Neural progenitor cell (in vitro differentiated cells): Measurements from ENCODE around the gene NCAPG2.

Source experiments
- EZH2 ChIP-seq: fragments of 200-600 bp; sonication (generic); IDR thresholded peaks from 2 replicates; pipeline ENCODE4 v1.6.1; 2017; ENCODE audit warnings: antibody characterized with exemption, mild to moderate bottlenecking, moderate library complexity
- EZH2phosphoT487 ChIP-seq: fragments of 200-600 bp; sonication (generic); IDR thresholded peaks from 2 replicates; pipeline ENCODE4 v1.6.1; 2017; ENCODE audit warnings: antibody characterized with exemption
- TF ChIP-seq, protein P1 (sequence below): fragments of 200-600 bp; sonication (generic); IDR thresholded peaks from 2 replicates; pipeline ENCODE4 v1.5.1; 2017; ENCODE audit warnings: antibody characterized with exemption, mild to moderate bottlenecking

DNA sequence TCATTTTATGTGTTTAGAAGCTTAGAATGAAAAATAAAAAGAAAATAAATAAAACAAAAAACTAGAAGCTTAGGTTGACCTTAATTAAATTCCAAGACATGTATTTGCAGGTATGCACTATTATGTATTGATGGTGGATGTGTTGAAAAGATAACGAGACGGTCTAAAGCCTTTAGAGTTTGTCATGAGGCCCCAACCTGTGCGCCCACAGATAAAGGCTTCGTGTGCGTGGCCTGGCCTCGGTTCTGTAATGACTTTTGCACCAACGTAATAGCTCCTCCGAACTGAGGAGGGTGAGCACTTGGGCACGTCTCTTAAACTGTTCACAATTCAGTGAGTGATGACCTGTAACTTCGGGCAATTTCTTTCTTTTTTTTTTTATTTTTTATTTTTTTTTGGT, 43.7 kb upstream of the NCAPG2 start:
- TF ChIP-seq, protein P1, sequence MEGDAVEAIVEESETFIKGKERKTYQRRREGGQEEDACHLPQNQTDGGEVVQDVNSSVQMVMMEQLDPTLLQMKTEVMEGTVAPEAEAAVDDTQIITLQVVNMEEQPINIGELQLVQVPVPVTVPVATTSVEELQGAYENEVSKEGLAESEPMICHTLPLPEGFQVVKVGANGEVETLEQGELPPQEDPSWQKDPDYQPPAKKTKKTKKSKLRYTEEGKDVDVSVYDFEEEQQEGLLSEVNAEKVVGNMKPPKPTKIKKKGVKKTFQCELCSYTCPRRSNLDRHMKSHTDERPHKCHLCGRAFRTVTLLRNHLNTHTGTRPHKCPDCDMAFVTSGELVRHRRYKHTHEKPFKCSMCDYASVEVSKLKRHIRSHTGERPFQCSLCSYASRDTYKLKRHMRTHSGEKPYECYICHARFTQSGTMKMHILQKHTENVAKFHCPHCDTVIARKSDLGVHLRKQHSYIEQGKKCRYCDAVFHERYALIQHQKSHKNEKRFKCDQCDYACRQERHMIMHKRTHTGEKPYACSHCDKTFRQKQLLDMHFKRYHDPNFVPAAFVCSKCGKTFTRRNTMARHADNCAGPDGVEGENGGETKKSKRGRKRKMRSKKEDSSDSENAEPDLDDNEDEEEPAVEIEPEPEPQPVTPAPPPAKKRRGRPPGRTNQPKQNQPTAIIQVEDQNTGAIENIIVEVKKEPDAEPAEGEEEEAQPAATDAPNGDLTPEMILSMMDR = no peak
- TF ChIP-seq EZH2 (no peak), EZH2phosphoT487 (no peak)
